ENCODE results near the gene MGAT5.
"Not testable (repeated sequence)": the region's sequence is repeated elsewhere in the genome, so short reads cannot be mapped to it uniquely, and the experiment has no call there.

Gene MGAT5

DNA sequence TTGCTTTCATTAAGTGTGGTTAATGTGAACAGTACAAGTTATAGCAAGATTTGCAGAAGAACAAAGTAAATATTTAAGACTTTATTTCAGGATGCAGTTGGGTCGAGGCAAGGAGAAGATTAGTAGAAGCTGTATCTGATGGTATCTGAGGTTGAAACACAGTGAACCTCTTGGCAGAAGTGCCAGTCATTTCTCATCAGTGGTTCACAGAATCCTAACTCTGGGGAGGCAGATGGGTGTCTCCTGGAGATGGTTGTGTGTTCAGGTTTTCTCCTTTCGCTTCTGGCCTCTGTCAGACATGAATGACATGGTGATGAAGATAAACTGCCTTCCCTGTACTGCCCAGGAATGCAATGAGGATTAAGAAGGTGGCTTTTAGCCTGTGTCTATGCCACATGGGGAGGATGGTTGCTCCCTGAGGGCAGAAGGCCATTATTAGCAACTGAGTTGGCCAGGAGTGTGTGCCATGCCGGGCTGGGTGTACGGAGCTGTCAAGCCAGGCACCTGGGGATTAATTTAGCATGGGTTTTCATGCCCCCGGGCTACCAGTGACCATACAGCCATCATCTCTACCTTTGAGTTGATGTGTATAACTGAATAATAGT lies 28.0 kb downstream of the MGAT5 start:
- DNase-seq, result no peak

DNA sequence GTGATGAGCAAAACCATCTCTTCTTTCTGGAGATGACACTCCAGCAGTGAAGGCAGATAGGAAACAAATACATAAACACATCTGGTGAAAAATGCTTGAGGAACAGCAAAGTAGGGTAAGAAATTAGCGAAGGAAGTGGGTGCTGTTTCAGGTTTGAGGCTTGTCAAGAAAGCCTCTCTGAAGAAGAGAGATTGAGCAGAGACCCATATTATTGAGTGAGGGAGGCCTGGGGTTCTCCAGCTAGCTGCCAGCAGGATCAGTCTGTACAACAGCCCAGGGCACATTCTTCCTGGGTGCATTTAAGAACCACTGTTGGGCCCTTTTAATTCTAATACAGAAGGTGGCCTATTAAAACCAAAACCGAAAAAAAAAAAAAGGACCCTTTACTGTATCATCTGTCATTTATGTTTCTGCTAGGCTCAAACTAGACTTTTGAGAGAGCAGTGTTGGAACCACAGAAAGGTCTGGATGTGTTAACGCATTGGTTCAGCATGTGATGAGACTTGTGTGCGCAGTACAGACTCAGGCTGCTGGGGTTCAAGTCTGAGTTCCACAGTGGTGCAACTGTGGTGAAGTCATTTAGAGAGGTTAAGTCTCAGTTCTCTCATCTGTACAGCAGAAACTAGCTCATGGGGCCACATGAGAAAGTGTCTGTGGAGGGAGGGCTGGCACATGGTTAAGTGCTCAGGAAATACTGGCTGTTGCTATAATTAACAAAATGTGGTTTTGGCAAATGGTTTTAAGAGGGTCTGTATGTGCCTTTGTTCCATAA lies 28.9 kb downstream of the MGAT5 start:
- DNase-seq, result peak in 3 of 6 experiments; percentile 16 to 29 (median 17)

DNA sequence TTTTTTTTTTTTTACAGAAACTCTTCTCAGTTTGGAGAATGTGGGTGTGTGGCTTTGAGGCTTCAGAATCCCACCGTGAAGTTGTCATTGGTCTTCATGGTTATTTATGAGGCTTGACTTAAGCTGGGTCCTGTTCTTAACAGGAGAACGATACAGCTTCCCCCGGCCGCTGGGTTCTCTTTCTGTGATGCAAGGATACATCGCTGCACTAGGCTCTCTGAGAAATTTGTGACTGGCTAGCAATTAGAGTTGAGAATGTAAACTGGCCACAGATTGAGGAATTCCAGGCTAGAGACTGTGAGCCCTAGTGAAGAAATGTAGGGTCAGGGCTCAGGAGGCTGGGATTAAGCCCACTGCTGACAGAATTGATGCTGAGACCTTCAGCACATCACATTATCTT lies 29.8 kb downstream of the MGAT5 start:
- no peak for DNase-seq

DNA sequence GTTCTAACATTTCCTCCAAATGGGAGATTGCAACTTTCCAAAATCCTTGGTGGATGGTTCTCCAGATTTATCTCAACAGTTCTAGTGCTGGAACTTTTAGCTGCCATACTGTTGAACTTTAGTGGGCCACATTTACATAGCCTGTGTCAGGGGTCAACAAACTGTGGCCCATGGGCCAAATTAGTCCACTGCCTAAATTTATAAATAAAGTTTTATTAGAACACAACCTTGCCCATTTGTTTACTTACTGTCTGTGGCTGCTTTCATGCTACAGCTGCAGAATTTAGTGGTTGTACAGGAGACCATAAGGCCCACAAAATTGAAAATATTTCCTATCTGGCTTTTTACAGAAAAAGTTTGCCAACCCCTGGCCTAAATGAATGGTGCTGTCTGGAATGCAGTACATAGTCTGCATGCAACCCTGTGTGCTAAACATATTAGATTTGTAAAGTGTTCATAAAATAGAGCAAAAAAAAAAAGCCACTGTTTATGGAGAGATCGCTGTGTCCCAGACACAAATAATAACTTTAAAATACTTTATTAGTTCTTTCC lies 30.3 kb downstream of the MGAT5 start:
- DNase-seq, result no peak

DNA sequence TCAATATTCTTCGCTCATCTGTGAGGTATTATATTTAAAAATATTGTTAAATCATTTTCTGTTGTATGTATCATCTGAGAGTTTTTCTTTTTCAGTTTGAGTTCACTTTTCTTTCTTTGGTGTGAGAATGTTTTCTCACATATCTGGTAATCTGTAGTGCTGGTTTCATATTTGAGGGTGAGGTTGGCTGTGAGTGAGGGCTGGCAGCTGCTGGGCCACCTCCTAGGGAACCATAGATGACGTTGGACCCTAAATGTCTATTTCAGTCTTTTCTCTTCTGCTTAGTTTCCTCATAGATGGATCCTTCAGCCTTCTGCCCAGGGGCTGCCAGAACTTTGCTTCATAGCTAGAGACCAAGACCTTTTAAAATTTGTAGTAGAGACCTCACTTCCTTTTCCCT lies 33.5 kb downstream of the MGAT5 start:
- DNase-seq, result no peak

DNA sequence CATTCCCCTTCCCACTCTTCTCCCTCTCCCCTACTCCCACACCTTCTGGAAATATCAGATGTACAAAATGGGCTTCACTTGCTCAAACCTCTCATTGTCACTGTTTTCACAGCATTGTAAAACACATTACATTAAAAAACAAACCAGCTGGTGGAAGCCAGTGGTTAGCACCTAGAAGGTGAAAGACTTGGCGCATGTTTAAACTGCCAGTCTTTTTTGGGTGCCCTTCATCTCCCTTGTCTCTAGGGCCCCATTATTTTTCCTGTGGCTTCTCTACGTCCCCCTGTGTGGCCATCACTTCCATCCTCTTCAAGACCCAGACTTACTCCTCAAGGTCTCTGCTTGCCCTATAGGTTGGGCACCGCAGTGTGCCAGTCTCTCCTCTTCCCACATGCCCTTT lies 34.9 kb downstream of the MGAT5 start:
- DNase-seq, result no peak

DNA sequence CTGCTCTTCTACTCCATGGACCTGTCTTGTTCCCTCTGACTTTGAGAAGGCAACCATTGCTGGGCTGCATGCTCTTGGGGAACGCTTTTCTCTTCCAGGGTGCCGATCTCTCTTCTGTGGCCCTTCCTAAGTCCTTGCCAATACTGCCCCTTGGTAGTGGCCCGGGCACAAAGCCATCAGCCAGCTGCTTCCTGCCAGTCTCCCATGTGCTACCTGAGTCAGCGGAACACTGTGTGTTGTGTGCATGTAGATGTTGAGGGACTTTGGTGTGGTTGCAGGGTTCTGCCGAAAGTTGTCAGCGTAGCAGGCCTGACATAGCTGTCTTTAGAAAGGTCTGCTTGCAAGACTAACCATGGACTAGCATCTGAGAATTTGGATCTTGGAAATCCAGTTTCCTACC lies 35.4 kb downstream of the MGAT5 start:
- DNase-seq, result peak in 1 of 6 experiments; percentile 9

DNA sequence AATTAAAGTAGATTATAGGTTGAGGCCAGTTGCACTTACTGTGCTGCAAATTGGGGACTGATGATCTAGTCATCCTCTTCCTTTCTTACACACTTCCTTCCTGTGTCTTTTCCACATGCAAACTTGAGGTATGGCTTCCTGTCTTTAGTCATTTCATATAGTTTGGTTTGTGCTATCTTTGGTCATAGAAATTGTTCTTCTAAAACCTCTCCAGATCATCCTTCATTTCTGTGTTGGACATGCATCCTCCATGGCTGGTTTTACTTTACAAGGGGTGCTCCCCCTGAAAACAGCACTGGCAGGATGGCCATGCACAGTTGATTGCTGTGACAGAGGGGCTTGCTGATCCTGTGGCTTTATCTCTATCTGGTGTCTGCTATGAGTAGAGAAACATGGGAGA lies 36.5 kb downstream of the MGAT5 start:
- DNase-seq, result peak in 2 of 6 experiments; percentile 22 to 27

DNA sequence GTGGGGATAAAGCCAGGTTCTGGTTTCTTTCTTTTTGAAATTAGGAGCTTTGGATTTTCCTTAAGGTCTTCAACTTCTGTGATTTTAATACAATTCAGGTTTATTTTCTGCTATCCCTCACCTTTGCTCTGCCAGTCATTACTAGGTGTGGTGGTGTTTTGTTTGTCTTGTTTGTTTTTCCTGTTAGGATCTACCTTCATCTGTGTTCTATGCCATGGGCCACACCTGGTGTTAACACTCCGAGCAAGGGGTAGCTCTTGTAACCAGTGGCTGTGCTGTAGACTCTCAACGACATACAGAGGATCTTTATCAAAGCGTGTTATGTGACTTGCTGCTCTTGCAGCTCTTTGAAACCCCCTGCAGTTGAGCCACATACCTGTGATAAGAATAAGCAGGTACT lies 38.6 kb downstream of the MGAT5 start:
- no peak for DNase-seq

DNA sequence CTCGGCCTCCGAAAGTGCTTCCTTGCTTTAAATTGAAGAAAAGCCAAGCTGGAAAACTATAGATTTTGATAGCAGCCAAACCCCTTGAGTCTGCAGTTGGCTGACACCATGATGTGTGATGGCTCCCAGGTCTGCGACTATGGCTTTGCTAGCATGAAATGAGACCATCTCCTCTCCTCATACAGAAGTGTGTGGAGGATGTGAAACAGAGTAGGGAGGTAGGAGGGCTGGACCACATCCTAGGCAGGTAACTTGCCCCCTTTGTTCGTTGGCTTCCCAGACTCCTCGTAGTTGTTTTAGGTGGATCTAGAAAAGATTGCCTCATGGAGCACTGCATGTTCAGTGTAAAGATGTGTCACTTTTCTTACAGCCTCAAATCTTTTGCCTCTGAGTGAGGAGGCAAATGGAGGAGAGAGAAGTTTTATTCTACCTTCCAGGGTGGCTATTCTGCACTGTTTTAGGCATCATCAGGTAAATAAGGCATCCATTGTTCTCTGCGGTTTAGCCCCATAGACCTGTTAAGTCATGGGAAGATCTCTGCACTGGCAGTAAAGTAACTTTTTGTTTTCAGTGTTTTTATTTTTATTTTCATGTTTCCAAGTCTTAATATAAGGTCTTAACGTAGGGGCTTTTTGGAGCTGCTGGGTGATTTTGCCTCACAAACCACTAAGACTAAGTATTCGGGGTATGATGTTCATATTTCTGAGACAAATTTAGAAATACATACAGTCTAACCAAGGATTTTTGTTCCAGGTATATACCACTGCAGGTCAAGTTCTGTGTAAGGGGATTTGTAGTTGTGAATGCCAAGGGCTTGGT lies 40.1 kb downstream of the MGAT5 start:
- DNase-seq, result no peak

DNA sequence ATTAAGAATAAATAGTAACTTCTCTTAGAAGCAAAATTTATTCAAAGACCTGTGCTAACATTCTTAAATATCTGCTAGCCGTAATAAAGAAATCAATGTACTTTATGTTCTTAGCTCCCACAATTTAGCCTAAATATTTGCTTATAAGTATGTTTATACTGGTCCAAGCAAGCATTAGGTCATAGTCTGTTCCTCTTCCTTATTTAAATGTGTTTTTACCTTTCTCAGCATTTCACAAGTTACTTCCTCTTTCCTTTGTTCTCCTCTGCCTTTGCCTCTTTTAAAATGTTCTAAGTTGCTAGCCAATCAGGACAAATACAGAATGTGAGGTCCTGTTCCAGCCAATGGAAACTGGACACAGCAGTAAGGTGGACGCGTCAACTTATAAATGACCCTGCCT lies 40.7 kb downstream of the MGAT5 start:
- DNase-seq, result not testable (repeated sequence)

DNA sequence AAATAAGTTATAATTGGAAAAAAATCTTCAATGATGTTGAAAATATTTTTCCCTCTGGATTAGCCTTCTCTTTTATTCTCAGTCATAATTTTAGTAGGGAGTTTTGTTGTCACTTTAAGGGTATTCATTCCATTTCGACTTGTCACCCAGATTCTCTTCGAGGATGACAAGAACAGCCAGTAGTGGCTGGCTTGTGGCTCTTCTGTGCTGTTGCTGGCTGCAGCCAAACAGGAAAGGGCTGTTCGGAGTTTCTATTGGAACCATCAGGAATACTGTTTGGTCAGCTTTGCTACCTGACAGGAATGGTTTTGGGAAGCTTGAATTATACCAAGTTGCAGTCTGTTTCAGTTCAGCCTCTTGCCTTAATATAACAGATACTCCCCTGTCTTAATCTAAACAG lies 41.6 kb downstream of the MGAT5 start:
- DNase-seq, result no peak

DNA sequence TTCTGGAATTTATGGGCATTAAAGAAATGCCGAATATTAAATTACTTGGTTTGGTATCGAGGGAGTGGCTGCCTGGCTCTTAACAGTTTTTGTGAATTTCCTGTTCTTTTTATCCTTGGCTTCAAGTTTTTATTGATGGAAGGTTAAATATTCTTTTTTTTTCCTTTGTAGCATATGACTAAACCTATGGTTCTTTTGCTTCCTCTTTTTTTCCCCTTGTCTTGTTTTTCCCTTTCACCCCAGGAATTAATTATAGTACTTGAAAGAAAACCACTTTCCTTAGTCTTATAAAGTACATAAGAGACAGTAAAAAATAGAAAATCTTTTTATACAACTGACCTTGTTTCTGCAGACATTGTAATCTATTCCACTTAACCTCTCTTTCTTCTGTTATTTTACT lies 42.4 kb downstream of the MGAT5 start:
- no peak for DNase-seq

DNA sequence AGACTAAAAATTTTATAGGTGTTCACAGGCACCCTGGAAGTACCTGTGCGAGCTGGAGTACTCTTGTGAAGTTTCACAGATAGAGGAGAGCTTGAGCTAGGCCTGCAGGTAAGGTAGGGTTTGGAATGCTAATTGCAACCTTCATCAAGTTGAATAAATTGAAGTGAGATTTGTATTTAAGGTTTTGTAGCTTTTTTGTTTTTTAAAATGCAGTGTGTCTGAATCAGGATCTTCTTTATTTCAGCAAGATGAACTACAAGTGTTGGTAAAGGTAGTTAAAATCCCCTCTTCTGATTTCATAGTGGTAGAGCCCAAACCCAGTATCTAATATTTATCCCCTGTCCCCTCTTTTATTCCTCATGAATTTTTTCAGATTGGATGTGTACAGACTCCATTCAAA lies 45.5 kb downstream of the MGAT5 start:
- no peak for DNase-seq

DNA sequence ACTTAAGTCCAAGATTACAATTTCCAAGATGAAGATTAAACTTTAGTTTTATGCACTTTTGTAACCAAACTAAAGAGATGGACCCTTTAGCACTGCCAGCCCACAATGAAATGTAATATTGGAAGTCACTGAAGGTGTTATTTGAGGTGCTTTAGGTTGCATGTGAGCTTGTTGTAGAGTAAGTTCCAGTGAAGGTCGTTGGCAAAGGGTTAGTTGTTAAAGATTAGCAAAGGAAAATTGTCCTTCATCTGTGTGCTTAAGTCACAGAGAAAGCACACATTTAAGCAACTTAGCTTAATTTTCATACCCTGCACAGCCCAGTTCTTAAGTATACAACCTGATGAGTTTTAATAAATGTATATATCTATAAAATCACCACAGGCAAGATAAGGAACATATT lies 46.7 kb downstream of the MGAT5 start:
- DNase-seq, result no peak

DNA sequence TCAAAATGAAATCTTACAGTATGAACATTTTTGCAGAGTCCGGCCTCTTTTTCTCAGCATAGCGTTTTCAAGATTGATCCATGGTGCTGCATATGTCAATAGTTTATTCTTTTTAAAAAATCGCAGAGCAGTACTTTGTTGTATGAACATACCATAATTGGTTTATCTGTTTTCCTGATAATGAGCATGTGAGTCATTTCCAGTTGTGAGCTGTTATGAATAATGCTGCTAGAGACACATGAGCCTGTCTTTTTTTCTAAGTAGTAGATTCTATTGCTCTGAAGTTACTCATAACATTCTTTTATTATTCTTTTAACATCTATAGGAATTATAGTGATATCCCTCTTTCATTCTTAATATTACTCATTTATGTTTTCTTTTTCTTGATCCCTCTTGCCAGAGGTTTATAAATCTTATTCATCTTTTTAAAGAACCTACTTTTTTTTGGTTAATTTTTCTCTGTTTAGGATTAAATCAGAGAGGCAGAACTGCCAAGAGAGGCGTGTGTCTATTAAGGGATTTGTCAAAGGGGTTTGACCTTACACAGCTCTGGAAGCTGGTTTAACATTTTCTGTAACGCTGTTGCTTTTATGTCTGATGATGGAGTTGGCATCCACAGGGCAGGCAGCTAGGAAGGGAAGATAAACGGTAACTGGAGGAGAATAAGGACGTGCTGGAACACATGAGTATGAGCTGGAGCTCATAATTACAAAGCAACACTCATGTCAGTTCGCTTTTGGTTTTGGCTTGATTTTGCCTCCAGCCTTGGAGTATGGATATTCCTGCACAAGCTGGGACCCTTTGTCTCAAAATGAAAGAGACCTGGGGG lies 47.4 kb downstream of the MGAT5 start:
- no peak for DNase-seq

DNA sequence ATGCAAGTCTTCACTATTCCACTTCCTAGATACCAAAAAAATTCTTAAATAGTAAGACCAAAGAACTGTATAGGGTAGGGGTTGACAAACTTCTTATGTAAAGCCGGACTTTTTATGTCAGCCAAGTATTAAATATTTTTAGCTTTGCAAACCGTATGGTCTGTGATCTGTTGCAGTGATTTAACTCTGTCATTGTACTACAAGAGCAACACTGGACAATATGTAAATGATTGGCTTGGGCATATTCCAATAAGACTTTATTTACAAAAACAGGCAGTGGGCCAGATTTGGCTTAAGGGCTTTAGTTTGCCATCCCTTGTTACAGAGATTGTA lies 48.0 kb downstream of the MGAT5 start:
- DNase-seq, result no peak

DNA sequence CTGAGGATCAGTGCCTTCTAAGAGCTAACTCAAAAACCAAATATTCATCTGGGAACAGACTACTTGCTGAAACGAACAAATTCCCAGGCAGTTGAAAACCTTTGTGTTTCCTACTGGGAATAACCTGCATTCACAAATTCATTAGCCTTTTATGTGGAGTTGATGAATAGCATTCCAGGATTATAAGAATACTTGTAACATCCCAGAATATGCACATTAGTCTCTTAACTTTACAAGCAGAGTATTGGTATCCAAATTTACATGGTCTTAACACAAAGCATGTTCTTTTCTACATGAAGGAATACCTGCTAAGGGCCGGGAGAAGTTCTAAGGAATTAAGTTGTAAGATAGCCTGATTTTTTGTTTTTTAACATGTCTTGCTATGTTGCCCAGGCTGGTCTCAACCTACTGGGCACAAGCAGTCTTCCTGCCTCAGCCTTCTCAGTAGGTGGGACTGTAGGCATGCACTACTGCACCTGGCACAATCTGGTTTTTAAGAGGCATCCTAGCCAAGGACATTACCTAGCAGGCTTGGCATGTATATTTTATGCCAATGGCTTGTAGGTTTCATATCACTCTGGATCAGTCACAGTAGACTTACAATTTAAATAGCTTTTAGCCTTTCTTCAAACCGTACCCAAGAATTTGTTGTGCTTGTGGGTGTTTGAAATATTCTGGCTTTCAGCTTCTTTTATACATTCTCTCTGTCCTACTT lies 50.7 kb downstream of the MGAT5 start:
- no peak for DNase-seq

DNA sequence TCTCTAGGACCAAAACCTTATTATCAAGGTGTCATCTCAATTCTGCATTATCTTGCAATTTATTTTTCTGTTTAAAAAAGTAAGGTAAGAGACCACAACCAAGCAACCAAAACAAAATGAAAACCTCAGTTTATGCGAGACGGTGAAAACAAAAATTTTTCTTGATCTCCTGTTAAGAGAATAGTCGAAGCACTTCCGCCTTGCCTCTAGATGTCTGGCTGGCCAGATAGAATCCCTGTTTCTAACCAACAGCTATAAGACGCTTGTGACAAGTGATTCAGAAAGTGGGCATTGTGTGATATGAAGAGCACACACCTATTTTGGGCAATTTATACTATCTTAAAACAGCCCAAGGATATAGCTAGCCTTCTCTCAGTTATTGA lies 51.2 kb downstream of the MGAT5 start:
- no peak for DNase-seq

DNA sequence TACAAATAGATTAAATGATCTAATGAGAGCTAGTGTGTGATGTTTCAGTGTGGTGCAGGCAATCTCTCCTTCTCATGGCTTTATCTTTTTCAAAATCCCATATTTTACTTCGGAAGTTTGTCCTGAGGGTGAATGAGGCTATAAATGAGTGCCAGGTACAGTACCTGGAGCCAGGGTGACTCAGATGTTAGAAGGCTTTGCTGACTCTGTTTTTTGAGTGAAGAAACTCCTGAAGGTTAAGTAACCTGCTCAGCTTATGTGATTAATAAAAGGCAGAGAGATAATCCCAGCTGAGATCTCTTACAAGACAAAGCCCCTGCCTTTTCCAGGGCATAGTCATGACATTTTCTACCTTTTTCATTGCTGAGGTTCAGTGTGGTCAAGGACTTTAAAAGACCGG lies 52.6 kb downstream of the MGAT5 start:
- no peak for DNase-seq

DNA sequence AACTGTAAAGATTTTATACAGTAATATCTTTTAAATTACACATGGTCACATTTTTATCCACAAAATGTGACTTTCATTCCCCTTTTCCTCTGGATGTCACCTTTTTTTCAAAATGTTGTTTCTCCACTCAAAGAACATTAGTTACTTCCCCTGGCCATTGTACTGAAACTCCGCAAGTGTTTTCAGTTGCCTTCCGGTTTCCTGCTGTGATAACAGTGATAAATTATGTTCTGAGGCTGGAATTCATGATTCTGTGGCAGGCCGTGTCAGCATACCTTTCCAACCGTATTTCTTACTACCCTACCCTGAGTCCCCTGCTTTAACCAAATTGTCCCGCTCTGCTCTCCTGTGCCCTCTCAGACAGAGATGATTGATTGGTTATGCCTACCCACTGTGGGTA lies 53.5 kb downstream of the MGAT5 start:
- DNase-seq, result no peak
